ENCODE results near the gene GABRB3.

DNA sequence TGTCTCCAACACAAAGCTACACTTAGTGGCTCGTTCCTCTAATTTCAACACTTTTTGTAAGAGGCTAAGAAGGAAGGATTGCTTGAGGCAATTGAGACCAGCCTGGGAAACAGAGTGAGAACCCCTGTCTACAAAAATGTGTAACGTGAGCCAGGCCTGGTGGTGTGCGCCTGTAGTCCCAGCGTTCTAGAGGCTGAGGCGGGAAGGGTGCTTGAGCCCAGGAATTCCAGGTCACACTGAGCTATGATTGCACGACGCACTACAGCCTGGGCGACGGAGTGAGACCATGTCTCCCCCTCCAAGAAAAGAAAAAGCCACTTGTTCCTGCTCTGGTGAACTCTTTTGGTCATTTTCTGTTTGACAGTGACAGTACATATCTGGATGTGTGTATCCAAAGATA, 127.9 kb downstream of the GABRB3 start:
- TF ChIP-seq, protein P1, sequence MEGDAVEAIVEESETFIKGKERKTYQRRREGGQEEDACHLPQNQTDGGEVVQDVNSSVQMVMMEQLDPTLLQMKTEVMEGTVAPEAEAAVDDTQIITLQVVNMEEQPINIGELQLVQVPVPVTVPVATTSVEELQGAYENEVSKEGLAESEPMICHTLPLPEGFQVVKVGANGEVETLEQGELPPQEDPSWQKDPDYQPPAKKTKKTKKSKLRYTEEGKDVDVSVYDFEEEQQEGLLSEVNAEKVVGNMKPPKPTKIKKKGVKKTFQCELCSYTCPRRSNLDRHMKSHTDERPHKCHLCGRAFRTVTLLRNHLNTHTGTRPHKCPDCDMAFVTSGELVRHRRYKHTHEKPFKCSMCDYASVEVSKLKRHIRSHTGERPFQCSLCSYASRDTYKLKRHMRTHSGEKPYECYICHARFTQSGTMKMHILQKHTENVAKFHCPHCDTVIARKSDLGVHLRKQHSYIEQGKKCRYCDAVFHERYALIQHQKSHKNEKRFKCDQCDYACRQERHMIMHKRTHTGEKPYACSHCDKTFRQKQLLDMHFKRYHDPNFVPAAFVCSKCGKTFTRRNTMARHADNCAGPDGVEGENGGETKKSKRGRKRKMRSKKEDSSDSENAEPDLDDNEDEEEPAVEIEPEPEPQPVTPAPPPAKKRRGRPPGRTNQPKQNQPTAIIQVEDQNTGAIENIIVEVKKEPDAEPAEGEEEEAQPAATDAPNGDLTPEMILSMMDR (optimal IDR thresholded peaks at IDR 0.05 in 1 of 3, IDR thresholded peaks at IDR 0.05 in 1 of 3, conservative IDR thresholded peaks at IDR 0.05 in 1 of 3; ENCODE audit: extremely low read depth in 1 of 3, insufficient read depth in 2 of 3, low read length in 3 of 3): no peak
- TF ChIP-seq EZH2 (IDR thresholded peaks at IDR 0.05; ENCODE audit: low read length): no peak
